IPS-15b (cell line): ENCODE data around the gene NADK.

ENCODE experiments used
- H3K27me3 ChIP-seq: one replicate; pipeline ENCODE4 v1.6.1; 2013; ENCODE audit warnings: low read length; ENCODE audit not compliant: control insufficient read depth, insufficient read depth
- H3K36me3 ChIP-seq: one replicate; pipeline ENCODE4 v1.6.1; 2013; ENCODE audit warnings: low read length; ENCODE audit not compliant: control insufficient read depth, insufficient read depth
- H3K4me1 ChIP-seq: one replicate; pipeline ENCODE4 v1.6.1; 2013; ENCODE audit warnings: mild to moderate bottlenecking, low read length; ENCODE audit not compliant: control insufficient read depth, insufficient read depth
- H3K4me3 ChIP-seq: one replicate; pipeline ENCODE4 v1.5.1; 2013; ENCODE audit warnings: low read depth, low read length
- H3K9ac ChIP-seq: one replicate; pipeline ENCODE4 v1.6.1; 2013; ENCODE audit warnings: low read depth, mild to moderate bottlenecking, low read length
- H3K9me3 ChIP-seq: one replicate; pipeline ENCODE4 v1.6.1; 2013; ENCODE audit warnings: mild to moderate bottlenecking, low read length; ENCODE audit not compliant: control insufficient read depth, insufficient read depth

Gene NADK

DNA sequence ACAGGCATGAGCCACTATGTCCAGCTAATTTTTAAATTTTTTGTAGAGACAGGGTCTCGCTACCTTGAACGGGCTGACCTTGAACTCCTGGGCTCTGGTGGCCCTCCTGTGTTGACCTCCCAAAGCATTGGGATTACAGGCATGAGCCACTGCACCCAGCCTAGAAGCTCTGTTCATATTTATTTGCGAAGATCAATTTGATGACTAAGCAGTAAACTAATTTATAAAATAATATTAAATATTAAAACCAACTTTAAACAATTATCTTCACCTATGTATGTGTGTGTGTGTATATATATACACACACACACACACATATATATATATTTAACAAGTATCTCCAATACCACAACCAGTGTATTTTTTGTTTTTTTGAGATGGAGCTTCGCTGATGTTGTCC, 4.4 kb downstream of the NADK start:
- H3K27me3 ChIP-seq = no peaks in the 10 kb centered on the region
- H3K9me3 ChIP-seq = no peaks in the 10 kb centered on the region
- no peak overlapping the region for H3K4me3 ChIP-seq
- no peak overlapping the region for H3K9ac ChIP-seq
- no peaks in the 10 kb centered on the region for H3K36me3 ChIP-seq
- H3K4me1 ChIP-seq = peaks cover 13% of the 10 kb centered on the region

DNA sequence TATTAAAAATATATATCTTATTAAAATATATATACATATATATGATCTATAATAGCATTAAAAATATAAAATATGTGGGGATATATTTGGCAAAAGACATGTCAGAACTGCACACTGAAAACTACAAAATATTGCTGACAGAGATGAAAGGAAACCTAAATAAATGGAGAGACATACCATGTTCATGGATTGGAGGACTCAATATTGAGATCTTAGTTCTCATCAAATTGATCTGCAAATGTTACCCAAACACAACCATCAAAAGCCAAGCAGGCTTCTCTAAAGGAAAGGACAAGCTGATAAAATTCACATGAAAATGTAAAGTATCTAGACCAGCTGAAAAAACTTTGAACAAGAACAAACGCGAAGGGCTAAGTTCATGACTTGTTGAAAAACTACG, 7.2 kb downstream of the NADK start:
- Histone ChIP-seq H3K4me1 (peaks cover 7% of the 10 kb centered on the region), H3K36me3 (no peaks in the 10 kb centered on the region), H3K27me3 (no peaks in the 10 kb centered on the region), H3K9me3 (no peaks in the 10 kb centered on the region), H3K9ac (no peak overlapping the region), H3K4me3 (no peak overlapping the region)

DNA sequence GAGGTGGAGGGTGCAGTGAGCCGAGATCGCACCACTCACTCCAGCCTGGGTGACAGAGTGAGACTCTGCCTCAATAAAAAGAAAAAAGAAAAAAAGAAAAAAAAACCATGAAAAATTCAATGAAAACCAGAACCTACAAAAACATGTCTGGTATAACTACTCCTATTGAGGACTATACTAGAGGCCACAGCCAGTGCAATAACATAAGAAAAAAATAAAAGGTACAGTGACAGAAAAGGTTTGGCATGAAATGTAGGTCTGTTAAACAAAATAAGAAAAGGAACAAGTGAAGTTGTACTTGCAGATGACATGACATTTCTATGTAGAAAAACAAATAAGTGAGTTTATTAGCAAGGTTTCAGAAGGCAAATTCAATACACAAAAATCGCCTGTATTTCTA, 8.2 kb downstream of the NADK start:
- H3K9me3 ChIP-seq = no peaks in the 10 kb centered on the region
- H3K27me3 ChIP-seq = no peaks in the 10 kb centered on the region
- H3K4me1 ChIP-seq = no peaks in the 10 kb centered on the region
- H3K4me3 ChIP-seq = no peak overlapping the region
- H3K36me3 ChIP-seq = no peaks in the 10 kb centered on the region
- no peak overlapping the region for H3K9ac ChIP-seq

DNA sequence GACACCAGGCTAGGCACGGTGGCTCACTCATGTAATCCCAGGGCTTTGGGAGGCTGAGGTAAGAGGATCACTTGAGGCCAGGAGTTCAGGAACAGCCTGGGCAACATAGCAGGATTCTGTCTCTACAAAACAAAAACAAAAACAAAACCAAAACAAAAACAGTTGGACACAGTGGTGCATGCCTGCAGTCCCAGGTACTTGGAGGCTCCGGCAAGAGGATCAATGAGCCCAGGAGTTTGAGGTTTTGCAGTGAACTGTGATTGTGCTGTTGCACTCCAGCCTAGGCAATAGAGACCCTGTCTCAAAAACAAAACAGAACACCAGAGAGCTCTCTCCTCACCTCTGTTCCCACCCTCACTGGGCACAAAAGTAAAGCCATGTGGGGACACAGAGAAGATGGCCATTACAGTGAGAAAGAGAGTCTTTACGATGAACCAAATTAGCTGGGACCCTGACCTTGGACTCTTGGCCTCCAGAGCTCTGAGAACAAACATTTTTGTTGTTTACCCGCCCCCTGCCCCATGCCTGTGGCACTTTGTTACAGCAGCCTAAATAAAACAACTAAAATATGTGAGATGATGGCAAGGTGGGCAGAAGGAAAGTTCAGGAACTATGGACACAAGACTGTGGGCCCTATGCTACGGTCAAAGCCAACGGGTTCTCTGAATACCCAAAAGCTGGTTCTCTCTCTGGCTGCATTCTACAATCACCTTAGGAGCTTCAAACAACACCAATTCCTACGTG, 9.8 kb downstream of the NADK start:
- Histone ChIP-seq H3K27me3 (no peaks in the 10 kb centered on the region), H3K4me1 (no peaks in the 10 kb centered on the region), H3K9me3 (no peaks in the 10 kb centered on the region), H3K36me3 (peaks cover 3% of the 10 kb centered on the region), H3K9ac (no peak overlapping the region), H3K4me3 (no peak overlapping the region)

DNA sequence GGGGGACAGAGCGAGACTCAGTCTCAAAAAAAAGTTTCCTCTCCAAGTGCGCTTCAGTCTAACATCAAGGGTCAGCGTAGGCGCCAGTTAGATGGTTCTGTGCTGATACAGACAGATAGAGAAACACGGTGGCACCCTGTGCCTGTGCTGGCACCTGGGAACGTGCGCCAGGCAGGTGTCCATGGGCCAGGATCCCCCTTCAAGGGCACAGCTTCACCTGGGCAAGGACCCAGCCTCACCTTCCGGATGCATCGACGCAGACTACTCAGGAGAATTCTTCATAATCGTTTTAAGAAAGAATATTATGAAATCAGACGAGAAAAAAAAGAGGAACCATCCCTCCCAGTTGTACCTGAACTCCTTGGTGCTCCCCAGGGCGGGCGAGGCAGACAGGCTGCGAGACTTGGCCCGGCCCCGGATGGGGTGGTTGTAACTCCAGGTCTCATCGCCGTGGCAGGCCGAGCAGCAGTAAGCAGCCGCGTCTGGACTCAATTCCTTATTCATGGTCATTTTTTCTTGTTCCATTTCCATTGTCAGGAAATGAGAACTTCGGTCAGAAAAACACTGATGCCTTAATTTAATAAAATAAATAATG, 13.3 kb downstream of the NADK start:
- H3K4me3 ChIP-seq = no peak overlapping the region
- H3K36me3 ChIP-seq = peaks cover 25% of the 10 kb centered on the region
- no peaks in the 10 kb centered on the region for H3K4me1 ChIP-seq
- no peaks in the 10 kb centered on the region for H3K27me3 ChIP-seq
- H3K9me3 ChIP-seq = no peaks in the 10 kb centered on the region
- H3K9ac ChIP-seq = no peak overlapping the region

DNA sequence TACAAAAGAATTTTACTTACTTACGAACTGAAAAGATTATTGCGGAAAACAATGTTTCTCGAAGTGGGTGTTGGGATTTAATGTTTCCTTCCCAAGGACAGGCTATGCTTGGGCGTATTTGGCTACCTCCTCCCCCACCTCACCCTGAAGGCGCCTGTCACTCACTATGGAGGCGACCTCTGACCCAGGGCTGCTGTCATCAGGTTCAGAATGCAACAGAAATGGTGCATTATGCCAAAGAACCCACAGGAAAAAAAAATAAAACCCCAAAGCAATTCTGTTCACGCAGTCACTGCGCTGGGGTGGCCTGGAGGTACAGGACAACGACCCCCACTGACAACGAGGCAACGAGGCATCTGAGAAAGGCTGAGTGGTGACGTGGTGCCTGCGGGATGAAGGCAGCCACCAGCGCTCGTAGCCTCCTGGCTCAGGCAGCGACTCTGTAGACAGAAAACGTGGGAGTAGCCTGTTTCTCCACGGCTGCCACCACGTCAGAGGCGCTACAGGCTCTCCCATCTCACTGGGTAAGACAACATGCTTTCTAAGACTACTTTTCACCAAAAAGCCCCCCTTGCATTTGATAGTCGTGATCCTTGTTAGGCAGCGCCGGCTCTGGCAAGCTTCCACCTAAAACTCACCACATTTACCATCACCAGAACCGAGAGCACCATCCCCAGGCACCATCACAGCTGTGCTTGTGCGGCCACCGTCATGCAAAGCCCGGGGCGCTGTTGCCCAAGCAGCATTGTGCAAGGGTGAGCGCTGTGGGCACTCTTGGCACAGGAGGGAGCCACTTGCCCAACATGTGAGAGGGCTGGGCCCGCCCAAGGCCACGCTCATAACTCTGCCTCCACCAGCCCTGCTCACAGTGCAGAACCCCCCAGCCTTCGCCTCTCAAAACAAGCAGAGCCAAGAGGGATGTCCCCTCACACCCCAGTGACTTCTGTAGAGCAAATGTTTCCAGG, 14.3 kb downstream of the NADK start:
- H3K36me3 ChIP-seq = peaks cover 34% of the 10 kb centered on the region
- H3K4me1 ChIP-seq = no peaks in the 10 kb centered on the region

DNA sequence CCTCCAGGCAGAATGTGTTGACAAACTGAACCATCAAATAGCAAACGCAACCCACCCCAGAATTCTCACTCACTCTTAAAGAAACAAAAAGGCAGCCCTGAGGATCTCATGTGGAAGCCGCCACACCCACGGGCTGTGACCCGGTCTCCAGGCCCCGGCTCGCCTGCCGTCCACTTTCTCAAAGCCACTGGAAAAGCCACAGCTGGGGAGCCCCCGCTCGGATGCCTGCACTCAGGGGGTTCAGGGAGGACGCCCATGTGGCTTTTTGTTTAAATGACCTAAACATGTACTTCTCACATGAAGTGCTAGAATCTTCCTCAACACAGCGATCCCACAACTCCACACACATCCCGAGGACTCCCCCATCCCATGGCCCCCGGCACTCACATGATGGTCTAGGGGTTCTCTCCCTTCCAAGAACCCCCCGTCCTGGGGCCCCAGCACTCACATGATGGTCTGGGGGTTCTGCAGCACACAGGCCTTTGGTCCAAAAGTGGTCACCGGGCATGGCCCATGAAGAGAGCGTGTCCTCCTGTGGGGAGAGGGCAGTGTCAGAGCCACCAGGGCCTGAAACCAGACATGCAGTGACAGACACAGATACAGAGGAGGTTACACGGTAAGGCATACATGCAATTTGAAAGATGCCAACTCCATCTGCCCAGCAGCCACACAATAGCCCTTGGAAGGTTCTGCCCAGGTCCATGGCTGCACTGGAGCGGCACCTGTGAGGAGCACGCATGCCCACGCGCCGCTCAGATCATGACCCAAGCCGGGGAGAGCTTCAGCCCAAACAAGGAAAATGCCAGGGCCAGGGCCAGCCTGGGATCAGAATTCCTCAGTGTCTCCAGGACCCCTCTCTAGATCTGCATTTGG, 16.5 kb downstream of the NADK start:
- Histone ChIP-seq H3K4me1 (no peaks in the 10 kb centered on the region), H3K9ac (no peak overlapping the region), H3K9me3 (no peaks in the 10 kb centered on the region), H3K36me3 (peaks cover 45% of the 10 kb centered on the region), H3K27me3 (no peaks in the 10 kb centered on the region), H3K4me3 (no peak overlapping the region)

More for the DNA sequence above, 14.3 kb downstream of the NADK start:
- Histone ChIP-seq H3K9me3 (no peaks in the 10 kb centered on the region), H3K9ac (no peak overlapping the region), H3K4me3 (no peak overlapping the region), H3K27me3 (no peaks in the 10 kb centered on the region)

DNA sequence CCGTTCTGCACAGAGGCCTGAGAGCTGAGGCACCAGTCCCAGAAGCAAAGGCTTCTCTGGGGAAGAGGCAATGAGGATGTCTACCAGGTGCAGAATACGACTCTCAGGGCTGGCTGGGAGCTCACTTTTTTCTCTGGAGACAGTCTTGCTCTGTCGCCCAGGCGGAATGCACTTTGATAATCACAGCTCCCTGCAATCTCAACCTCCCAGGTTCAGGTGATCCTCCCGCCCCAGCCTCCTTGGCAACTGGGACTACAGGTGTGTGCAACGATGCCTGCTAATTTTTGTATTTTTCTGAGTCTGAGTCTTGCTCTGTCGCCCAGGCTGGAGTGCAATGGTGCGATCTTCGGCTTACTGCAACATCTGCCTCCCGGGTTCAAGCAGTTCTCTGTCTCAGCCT, 17.6 kb downstream of the NADK start:
- H3K36me3 ChIP-seq = peaks cover 55% of the 10 kb centered on the region
- H3K4me3 ChIP-seq = no peak overlapping the region
- no peaks in the 10 kb centered on the region for H3K4me1 ChIP-seq
- no peaks in the 10 kb centered on the region for H3K9me3 ChIP-seq
- no peak overlapping the region for H3K9ac ChIP-seq
- H3K27me3 ChIP-seq = no peaks in the 10 kb centered on the region

DNA sequence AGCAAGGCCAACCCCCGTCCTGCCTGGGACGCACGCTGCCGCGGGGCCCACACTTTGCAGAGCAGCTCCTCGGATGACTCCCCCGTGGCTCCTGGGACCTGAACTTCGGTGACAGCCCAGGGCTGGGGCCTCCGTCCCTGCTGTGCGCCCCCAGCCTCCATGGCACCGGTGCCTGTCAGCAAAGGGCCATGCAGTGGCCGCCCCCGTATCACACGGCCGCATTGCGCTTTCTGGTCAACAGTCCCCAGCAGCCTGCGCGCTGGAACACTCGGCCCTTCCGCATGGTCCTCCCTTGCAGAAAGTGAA, 18.0 kb downstream of the NADK start:
- peaks cover 58% of the 10 kb centered on the region for H3K36me3 ChIP-seq
- no peaks in the 10 kb centered on the region for H3K27me3 ChIP-seq
- no peak overlapping the region for H3K9ac ChIP-seq
- H3K4me1 ChIP-seq = no peaks in the 10 kb centered on the region
- H3K4me3 ChIP-seq = no peak overlapping the region
- no peaks in the 10 kb centered on the region for H3K9me3 ChIP-seq

DNA sequence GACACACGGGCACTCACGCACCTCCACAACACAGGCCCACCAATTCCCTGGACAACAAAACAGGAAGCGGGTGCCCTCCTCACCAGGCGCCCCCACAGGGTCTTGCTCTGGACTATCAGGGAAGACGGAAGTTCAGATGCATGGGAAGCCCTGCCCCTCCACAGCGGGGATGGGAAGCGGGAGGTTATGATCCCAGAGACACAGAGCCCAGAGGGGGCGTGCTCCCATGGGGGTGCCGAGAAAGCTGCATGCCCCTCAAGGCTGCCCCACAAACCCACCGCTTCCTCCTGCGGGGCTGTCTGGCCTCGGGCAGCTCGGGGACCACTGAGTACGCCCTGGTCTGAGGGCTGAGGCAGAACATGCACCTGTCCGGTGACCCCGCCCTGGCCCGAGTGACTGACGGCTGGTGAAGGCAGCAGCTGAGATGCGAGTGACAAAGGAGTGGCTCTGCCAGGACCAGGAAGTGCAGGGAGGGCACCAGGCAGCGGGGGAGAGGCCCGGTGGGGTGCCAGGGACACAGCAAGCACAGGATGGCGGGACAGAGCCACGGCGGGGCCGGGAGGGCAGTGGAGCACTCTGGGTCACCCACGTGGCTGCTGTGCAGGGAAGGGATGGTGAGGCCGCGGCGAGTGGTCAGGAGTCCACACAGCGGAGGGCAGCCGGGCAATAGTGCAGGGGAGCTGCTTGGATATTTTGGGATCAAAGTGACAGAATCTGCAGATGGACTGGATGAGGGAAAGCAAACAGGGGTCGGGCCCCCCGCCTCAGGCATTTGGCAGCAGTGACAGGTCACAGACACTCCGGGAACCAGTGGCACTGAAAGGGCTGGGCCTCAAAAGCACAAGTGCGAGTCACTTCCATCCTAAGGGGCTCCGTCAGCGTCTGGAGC, 18.6 kb downstream of the NADK start:
- Histone ChIP-seq H3K9ac (no peak overlapping the region), H3K9me3 (no peaks in the 10 kb centered on the region), H3K36me3 (peaks cover 57% of the 10 kb centered on the region), H3K4me3 (no peak overlapping the region), H3K27me3 (no peaks in the 10 kb centered on the region), H3K4me1 (no peaks in the 10 kb centered on the region)
